ENCODE measurements around the gene ATP2A1. TPM values are rescaled to one million over a fixed set of nuclear protein-coding genes. Genes with fewer than 3 reads are reported as not detected.
"Not testable (repeated sequence)": the region's sequence is repeated elsewhere in the genome, so short reads cannot be mapped to it uniquely, and the experiment has no call there.

ATP2A1 gene
- total RNA-seq, 1 donor from 2014 or later: 0.24 TPM

DNA sequence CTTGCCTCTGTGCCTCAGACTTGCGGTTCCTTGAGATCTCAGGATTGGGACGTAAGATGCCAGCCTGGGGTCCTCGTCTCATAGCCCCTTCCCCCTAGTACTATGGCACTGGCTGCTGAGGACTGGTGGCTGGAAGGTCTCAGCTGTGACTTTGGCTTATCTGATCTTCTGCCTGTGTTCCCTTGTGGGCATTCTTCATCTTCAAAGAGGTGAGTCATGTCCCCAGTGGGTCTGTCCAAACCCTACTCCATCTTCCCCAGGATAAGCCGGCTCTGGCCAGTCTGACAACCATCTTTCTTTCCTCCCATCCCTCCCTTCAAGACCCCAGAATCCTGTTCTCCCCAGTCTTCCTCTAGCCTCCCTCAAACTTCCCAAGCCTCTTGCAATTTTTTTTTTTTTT lies 57.1 kb downstream of the ATP2A1 start:
- DNase-seq (ENCODE audit: low spot score): no peak

DNA sequence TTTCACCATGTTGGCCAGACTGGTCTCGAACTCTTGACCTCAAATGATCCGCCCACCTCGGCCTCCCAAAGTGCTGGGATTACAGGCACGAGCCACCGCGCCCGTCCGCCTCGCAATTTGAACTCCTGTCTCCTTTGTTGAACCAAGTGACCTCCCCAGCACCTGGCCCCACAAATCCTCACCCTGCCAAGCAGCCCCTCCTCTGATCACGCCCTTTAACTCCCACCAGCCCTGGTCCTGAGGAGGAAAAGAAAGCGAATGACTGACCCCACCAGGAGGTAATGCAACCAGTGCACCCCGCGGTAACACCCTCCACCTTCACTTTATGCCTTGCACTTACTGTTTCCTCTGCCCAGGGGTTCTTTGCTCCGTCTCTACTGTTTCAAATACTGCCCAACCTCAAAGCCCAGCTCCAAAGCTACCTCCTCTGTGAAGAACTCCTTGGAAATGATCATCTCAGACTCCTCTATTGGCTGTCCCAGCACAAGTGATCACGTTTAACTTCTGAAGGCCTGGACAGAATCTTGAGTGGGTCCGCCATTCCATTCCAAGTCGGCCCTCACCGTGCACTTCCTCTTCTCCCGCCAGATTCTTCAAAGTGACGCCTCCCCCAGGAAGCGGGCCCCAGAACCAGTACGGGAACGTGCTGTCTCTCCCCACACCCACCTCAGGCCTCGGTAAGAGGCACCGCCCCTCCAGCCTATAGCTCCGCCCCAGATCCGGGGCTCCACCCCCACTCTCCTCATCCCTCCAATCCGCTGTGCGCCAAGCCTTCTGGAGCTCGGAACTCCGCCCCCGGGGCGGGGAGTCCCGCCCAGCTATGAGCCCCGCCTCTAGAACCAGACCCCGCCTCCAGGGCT lies 57.9 kb downstream of the ATP2A1 start:
- DNase-seq (ENCODE audit: low spot score): peak; percentile 67

- DNase-seq (ENCODE audit: low spot score): no peak
These were observed 58.5 kb downstream of the ATP2A1 start for GRCh38 chr16:28936784-28937155.

- DNase-seq (ENCODE audit: low spot score): no peak
These were observed 59.1 kb downstream of the ATP2A1 start for GRCh38 chr16:28937222-28937876.

DNA sequence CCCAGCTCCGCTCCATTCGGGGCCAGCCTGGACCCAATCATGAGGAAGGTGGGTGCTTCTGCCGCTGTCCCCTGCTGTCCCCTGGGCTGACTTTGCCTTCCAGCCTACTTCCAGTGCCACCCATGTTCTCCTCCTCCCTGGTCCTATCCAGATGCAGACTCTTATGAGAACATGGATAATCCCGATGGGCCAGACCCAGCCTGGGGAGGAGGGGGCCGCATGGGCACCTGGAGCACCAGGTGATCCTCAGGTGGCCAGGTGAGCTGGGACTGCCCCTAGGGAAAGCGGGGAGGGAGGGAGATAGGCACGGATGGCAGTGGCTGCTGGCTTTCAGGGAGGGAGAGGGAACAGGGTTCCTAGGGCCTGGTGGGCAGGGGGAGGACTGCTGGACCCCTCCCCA lies 60.4 kb downstream of the ATP2A1 start:
- no peak for DNase-seq (ENCODE audit: low spot score)

DNA sequence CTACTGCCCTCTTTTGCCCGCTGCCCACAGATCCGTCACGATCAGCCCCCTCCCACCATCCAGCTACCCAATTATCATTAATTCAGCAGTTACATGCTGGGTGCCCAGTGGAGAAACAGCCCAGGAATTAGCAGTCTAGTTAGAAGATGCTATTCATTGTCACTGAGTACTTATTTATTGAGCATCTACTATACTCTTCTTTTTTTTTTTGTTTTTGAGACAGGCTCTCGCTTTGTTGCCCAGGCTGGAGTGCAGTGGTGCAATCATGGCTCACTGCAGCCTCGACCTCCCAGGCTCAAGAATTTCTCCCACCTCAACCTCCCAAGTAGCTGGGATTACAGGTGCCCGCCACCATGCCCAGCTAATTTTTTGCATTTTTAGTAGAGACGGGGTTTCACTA lies 61.5 kb downstream of the ATP2A1 start:
- DNase-seq (ENCODE audit: low spot score): not testable (repeated sequence)

DNA sequence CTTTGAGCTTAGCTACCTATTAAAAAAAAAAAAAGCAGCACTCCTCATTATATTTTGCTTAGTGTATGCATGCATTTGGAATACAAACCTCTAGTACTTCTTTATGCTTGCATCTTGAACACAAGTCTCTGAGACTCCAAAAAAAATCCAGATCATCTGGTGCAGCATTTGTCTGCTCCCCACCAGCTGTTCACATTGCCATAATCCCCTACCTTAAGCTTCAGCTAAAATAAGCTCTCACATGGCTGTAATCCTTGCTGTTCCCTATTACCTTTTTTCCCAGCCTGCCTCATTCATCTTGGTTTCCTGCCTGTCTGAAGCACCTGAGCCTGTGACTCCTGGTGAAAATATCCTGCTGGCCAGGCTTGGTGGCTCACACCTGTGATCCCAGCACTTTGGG lies 65.0 kb downstream of the ATP2A1 start:
- DNase-seq (ENCODE audit: low spot score): no peak

- no peak for DNase-seq (ENCODE audit: low spot score)
These were observed 68.4 kb downstream of the ATP2A1 start for GRCh38 chr16:28946681-28947080.

- peak; percentile 100 for DNase-seq (ENCODE audit: low spot score)
These were observed 72.5 kb downstream of the ATP2A1 start, which contains the start of gene NFATC2IP for GRCh38 chr16:28950648-28951409. Gene NFATC2IP, plus strand, starts transcription at chr16:28950937. Its CDS starts 75 bp downstream, at chr16:28951012.

DNA sequence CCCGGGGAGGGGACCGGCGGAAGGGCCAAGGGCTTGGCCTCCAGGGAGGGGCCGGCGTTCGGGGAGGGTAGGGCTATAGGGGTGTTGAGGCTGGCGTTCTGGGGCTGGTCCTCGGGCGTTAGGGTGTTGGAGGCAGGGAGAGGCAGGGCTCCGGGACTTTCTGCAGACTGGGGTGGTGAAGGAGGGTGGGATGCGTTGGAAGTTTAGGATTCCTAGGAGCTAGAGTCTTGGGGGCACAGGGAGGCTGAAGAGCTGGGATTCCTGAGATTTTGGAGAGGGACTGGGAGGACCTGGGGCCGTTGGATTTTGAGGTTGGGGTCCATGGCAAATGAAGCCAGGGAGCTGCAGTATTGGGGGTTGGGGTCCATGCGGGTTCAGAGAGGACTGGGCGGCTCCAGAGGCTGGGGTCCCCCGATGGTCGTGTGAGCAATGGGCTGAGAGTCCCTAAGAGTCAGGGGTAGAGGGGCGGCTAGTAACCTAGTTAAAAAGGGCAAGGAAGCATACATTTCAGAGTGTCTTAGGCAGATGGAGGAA lies 73.2 kb downstream of the ATP2A1 start:
- DNase-seq (ENCODE audit: low spot score): no peak

Other genes with a start within 250 kb of the ATP2A1 start
- not detected for gene NPIPB8, start 240.4 kb upstream of the ATP2A1 start, total RNA-seq (ENCODE audit: insufficient read depth, low replicate concordance)
- 91.2 TPM for gene EIF3C, start 167.0 kb upstream of the ATP2A1 start, total RNA-seq (ENCODE audit: insufficient read depth, low replicate concordance)
- 6.0 TPM for gene NPIPB9, start 126.7 kb upstream of the ATP2A1 start, total RNA-seq (ENCODE audit: insufficient read depth, low replicate concordance)
- gene ATXN2L, start 55.5 kb upstream of the ATP2A1 start, total RNA-seq (ENCODE audit: insufficient read depth, low replicate concordance): 7.2 TPM
- gene TUFM, start 32.1 kb upstream of the ATP2A1 start, total RNA-seq (ENCODE audit: insufficient read depth, low replicate concordance): 37.3 TPM
- 5.5 TPM for gene SH2B1, start 14.6 kb upstream of the ATP2A1 start, total RNA-seq (ENCODE audit: insufficient read depth, low replicate concordance)
- gene RABEP2, start 46.8 kb downstream of the ATP2A1 start, total RNA-seq (ENCODE audit: insufficient read depth, low replicate concordance): 27.4 TPM
- 4.8 TPM for gene CD19, start 53.5 kb downstream of the ATP2A1 start, total RNA-seq (ENCODE audit: insufficient read depth, low replicate concordance)
- gene NFATC2IP, start 72.4 kb downstream of the ATP2A1 start, total RNA-seq (ENCODE audit: insufficient read depth, low replicate concordance): 17.6 TPM
- gene SPNS1, start 96.3 kb downstream of the ATP2A1 start, total RNA-seq (ENCODE audit: insufficient read depth, low replicate concordance): 13.0 TPM
- 0.72 TPM for gene LAT, start 106.6 kb downstream of the ATP2A1 start, total RNA-seq (ENCODE audit: insufficient read depth, low replicate concordance)

All from umbilical cord (tissue), 2 donors.